Transverse colon (tissue), 4 donors: Measurements from ENCODE around the gene PASK. TPM values are rescaled to one million over a fixed set of nuclear protein-coding genes. Genes with fewer than 3 reads are reported as not detected.

Experiments used
- DNase-seq: peaks from one replicate; pipeline ENCODE4 v3.0.0-alpha.2; 2019
- H3K27ac ChIP-seq, 4 donors: fragments of 200-600 bp; sonication (generic); 2 replicates each; pipeline ENCODE4 v1.5.1; 2016 to 2018; ENCODE audit warnings: inconsistent platforms in 4 of 4
- H3K27me3 ChIP-seq: fragments of 200-600 bp; sonication (generic); 2 replicates; pipeline ENCODE4 v1.5.1; 2017; ENCODE audit warnings: inconsistent platforms
- H3K36me3 ChIP-seq, 4 donors: fragments of 200-600 bp; sonication (generic); 2 replicates each; pipeline ENCODE4 v1.5.1; 2017 to 2019; ENCODE audit warnings: inconsistent platforms in 4 of 4
- H3K4me1 ChIP-seq, 4 donors: fragments of 200-600 bp; sonication (generic); 2 replicates each; pipeline ENCODE4 v1.5.1; 2017 to 2020; ENCODE audit warnings: inconsistent platforms in 4 of 4
- H3K4me3 ChIP-seq, 4 donors: fragments of 200-600 bp; sonication (generic); 1 replicate in 1 of 4; 2 replicates in 3 of 4; pipeline versions ENCODE4 v1.5.1 to v1.6.1; 2017 to 2019; ENCODE audit warnings: inconsistent platforms in 4 of 4
- H3K9me3 ChIP-seq, 2 donors: fragments of 200-600 bp; sonication (generic); 2 replicates each; pipeline ENCODE4 v1.5.1; 2017 to 2019; ENCODE audit warnings: inconsistent platforms in 2 of 2
- EP300 ChIP-seq: sonication (generic); formaldehyde crosslinking; IDR thresholded peaks from one replicate; pipeline ENCODE4 v1.6.1; 2017; ENCODE audit warnings: antibody characterized with exemption, low read depth
- POLR2A ChIP-seq: fragments of 450-650 bp; IDR thresholded peaks from one replicate; pipeline ENCODE4 v1.6.1; 2016; ENCODE audit warnings: antibody characterized with exemption, mild to moderate bottlenecking, moderate library complexity
- POLR2AphosphoS5 ChIP-seq, 3 donors: sonication (generic); formaldehyde crosslinking; IDR thresholded peaks; one replicate each; pipeline ENCODE4 v1.6.1; 2016; ENCODE audit warnings: antibody characterized with exemption in 3 of 3
- WGBS, 2 donors: methylation state at CpG; one replicate each; pipeline ENCODE4 v1.1.5; 2018; ENCODE audit warnings: low coverage in 1 of 2; 5-methylcytosine and 5-hydroxymethylcytosine counted together
- in situ Hi-C, 4 donors: fragments of 200-750 bp; cut with MboI; loops; one replicate each; pipeline versions ENCODE4 v1.15.0 to v1.15.1; 2017; ENCODE audit warnings: low sequenced_read_pairs in 3 of 4, low pct_ligation_motif_present in 1 of 4, low pct_unique_long_range_greater_than_20kb in 1 of 4
- intact Hi-C: fragments of 100-400 bp; cut with DNase I; formaldehyde crosslinking; loops from one replicate; pipeline ENCODE4 v1.15.1; 2023; ENCODE audit warnings: low total_unique reads
- total RNA-seq, 4 donors: library from RNA; depleted of rRNA; stranded (reverse); fragments of >200 nt; gene quantifications; one replicate each; pipeline ENCODE4 v1.1.0, GENCODE V29; 2016
- TF ChIP-seq, protein P1 (sequence below), 5 experiments: fragments of 200-600 bp in 3 of 5; fragments of 450-650 bp in 2 of 5; sonication (generic) in 3 of 5; IDR thresholded peaks; 1 replicate in 2 of 5; 2 replicates in 3 of 5; pipeline ENCODE4 v1.5.1; 2016 to 2017; ENCODE audit warnings: antibody characterized with exemption in 5 of 5, inconsistent platforms in 3 of 5, mild to moderate bottlenecking in 2 of 5, moderate library complexity in 1 of 5

The PASK gene
- total RNA-seq, 4 donors from 2014 or later = 7.0 to 35.2 (median 19.1) TPM

DNA sequence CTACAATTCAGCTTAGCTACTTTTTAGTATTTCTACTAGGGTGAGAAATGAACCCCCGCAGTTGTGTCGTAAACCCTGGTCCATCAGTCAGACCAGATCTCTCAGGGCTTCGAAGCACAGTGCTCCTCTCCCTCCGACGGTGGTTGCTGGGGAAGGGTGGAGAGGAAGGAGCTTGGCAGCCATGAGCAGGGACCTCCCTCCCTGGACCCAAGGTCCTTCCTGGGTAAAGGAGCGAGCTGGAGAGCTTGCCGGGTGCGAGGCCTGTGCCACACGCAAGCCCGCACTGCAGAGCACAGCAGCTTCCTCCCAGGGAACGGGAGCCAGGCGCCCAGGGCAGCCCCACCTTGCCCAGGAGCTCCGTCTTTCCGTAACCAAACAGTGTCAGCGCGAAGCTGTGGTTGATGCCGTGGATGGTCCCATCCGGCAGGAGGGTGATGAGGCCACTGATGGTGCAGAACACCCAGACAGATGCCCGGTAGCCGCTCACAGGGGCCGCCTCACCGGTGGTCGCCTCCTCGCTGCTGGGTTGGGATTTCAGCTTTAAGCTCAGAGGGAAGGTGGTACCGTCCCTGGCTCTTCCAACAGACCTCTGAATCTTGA is 12.5 kb downstream of the PASK start:
- TF ChIP-seq POLR2A (no peak), POLR2AphosphoS5 (IDR thresholded peaks at IDR 0.05) (no peak), EP300 (no peak)
- TF ChIP-seq, protein P1, sequence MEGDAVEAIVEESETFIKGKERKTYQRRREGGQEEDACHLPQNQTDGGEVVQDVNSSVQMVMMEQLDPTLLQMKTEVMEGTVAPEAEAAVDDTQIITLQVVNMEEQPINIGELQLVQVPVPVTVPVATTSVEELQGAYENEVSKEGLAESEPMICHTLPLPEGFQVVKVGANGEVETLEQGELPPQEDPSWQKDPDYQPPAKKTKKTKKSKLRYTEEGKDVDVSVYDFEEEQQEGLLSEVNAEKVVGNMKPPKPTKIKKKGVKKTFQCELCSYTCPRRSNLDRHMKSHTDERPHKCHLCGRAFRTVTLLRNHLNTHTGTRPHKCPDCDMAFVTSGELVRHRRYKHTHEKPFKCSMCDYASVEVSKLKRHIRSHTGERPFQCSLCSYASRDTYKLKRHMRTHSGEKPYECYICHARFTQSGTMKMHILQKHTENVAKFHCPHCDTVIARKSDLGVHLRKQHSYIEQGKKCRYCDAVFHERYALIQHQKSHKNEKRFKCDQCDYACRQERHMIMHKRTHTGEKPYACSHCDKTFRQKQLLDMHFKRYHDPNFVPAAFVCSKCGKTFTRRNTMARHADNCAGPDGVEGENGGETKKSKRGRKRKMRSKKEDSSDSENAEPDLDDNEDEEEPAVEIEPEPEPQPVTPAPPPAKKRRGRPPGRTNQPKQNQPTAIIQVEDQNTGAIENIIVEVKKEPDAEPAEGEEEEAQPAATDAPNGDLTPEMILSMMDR (IDR thresholded peaks at IDR 0.05) = no peak
- no peak for DNase-seq
- in situ Hi-C loops = no loop called here
- no peaks in the 10 kb centered on the region for H3K9me3 ChIP-seq
- H3K27me3 ChIP-seq = no peaks in the 10 kb centered on the region
- no peak overlapping the region for H3K4me3 ChIP-seq
- H3K36me3 ChIP-seq = no peaks in the 10 kb centered on the region
- peaks cover 0 to 6% (median 3%) of the 10 kb centered on the region in 4 donors for H3K4me1 ChIP-seq
- 95% methylated on average over 22 of the region's 25 CpGs; no CpG with 5 or more reads in 1 of the 2 donors for WGBS, 2 donors
- H3K27ac ChIP-seq = no peak overlapping the region
- intact Hi-C loops = no loop called here

DNA sequence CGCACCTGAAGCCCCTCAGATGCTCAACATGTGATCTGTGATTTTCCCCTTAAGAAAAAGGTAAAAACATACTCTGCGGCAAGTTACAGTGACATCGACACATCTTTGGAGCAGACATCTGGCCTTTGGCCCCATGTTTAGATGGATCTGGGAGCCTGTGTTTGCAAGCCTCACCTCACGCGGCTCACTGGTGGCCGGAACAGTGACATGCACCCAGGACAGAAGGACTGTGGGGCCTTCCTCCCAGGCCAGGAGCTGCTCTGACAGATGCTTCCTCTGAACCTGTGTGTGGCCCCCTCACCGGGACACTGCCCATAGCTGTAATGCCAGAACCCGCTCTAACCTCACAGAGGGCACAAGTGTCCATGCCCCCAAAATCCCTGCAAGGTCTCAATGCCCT is 13.1 kb downstream of the PASK start:
- Histone ChIP-seq H3K27me3 (no peaks in the 10 kb centered on the region), H3K36me3 (no peaks in the 10 kb centered on the region), H3K9me3 (no peaks in the 10 kb centered on the region), H3K4me3 (no peak overlapping the region), H3K4me1 (peaks cover 0 to 6% (median 3%) of the 10 kb centered on the region in 4 donors), H3K27ac (peak overlapping the region in 2 of 4 donors; percentile 49 to 57)
- 85% methylated on average over 8 of the region's 8 CpGs; no CpG with 5 or more reads in 1 of the 2 donors for WGBS, 2 donors
- no peak for DNase-seq
- intact Hi-C loops = no loop called here
- TF ChIP-seq EP300 = no peak
- no peak for TF ChIP-seq POLR2A
- no peak for TF ChIP-seq POLR2AphosphoS5 (IDR thresholded peaks at IDR 0.05)
- TF ChIP-seq, protein P1 (IDR thresholded peaks at IDR 0.05) = no peak
- in situ Hi-C loops = no loop called here

DNA sequence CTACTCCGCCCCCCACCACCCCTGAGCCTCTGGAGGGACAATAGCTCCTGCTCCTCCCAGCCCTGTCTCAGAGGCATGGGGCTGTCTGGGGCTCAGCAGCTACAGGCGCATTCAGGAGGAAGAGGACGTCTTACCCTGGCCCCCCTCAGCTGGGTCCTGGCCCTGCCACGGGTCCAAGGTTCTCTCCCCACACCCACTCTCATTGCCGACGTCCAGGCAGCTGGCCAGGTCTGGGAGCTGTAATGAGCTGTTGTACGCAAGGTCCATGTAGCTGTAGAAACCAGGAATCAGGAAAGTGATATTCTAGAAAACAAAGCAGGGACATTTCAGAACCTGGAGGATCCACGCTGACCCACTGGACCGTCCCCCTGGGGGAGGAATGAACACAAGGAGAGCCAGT is 13.5 kb downstream of the PASK start:
- Histone ChIP-seq H3K27me3 (no peaks in the 10 kb centered on the region), H3K27ac (peak overlapping the region in 2 of 4 donors; percentile 49 to 57), H3K4me1 (peaks cover 0 to 6% (median 3%) of the 10 kb centered on the region in 4 donors), H3K36me3 (no peaks in the 10 kb centered on the region), H3K4me3 (no peak overlapping the region), H3K9me3 (no peaks in the 10 kb centered on the region)
- intact Hi-C loops (no loop called here), in situ Hi-C loops (no loop called here)
- TF ChIP-seq POLR2AphosphoS5 (IDR thresholded peaks at IDR 0.05) (no peak), EP300 (no peak), POLR2A (no peak)
- TF ChIP-seq, protein P1 (IDR thresholded peaks at IDR 0.05) = no peak
- 30 to 55% methylated on average over 2 to 9 of the region's 9 CpGs for WGBS, 2 donors
- DNase-seq = peak; percentile 82

DNA sequence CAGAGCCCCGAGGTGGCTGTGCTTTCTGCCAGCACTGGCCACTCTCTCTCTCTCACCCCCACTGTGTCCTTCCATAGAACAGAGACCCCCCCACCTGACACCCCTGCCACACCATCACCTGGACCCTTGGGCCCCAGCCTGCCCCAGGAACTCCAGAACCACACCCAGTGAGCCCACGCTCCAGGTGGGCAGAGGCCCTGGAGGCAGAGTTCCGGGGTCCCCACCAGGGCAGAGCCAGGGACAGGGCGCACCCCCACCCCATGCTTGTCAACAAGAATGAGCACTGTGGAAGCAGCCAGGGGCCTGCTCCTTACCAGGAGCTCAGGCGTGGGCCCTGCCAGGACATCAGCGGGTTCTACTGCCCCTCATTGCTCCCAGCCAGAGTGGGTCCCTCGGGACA is 14.6 kb downstream of the PASK start:
- Histone ChIP-seq H3K36me3 (no peaks in the 10 kb centered on the region), H3K27me3 (no peaks in the 10 kb centered on the region), H3K9me3 (no peaks in the 10 kb centered on the region), H3K4me3 (no peak overlapping the region), H3K27ac (no peak overlapping the region), H3K4me1 (peaks cover 0 to 6% (median 3%) of the 10 kb centered on the region in 4 donors)
- WGBS, 2 donors = 92% methylated on average over 6 of the region's 7 CpGs; no CpG with 5 or more reads in 1 of the 2 donors
- in situ Hi-C loops (no loop called here), intact Hi-C loops (no loop called here)
- TF ChIP-seq, protein P1 (IDR thresholded peaks at IDR 0.05) = no peak
- no peak for TF ChIP-seq POLR2AphosphoS5 (IDR thresholded peaks at IDR 0.05)
- TF ChIP-seq POLR2A = no peak
- no peak for TF ChIP-seq EP300
- no peak for DNase-seq
